ENCODE measurements around the gene APOH. TPM values are rescaled to one million over a fixed set of nuclear protein-coding genes. Genes with fewer than 3 reads are reported as not detected.

Gene APOH
- total and polyA plus RNA-seq, 2 of the 13 experiments (the other 11 are each of a cell fraction or from before 2014, with no cell fraction given) = 4,846 to 5,748 TPM

DNA sequence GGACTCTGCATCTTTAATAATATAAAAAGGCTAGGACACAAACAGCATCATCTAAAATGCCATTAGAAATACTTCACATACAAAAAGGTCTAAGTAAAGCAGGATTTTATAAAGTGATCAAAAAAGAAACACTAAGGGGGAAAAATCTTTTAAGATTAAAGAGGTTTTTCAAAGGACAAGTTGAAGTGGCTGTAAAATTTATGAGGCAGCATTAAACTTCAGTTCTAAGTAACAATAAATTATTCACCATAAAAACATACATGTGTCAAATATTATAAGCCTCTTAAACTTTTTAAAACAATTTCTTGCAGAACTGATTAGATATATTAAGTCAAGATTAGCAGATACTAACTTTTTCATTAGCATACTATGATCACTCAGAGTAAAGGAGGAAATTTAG lies 58.0 kb downstream of the APOH start:
- H3K36me3 ChIP-seq (replicated peaks in 1 of 2; ENCODE audit: control insufficient read depth in 1 of 2, insufficient read depth in 2 of 2, low read length in 2 of 2) = no peaks in the 10 kb centered on the region
- no peaks in the 10 kb centered on the region for H3K79me2 ChIP-seq (ENCODE audit: insufficient read depth, low read length)
- no peak overlapping the region for H3K4me2 ChIP-seq (ENCODE audit: low read depth, low read length)
- POLR2A ChIA-PET = no interaction called here
- no peak overlapping the region for H3K9ac ChIP-seq (ENCODE audit: insufficient read depth, low read depth, low read length)
- in situ Hi-C loops (cut with HindIII; ENCODE audit: extremely low pct_ligation_motif_present, low pct_unique_long_range_greater_than_20kb) = loop anchor here (25.0 kb wide), 2 partner anchors 634 to 784 kb away; no protein-coding TSS in a partner anchor
- H3K4me1 ChIP-seq (ENCODE audit: insufficient read depth, low read length) = no peaks in the 10 kb centered on the region
- no TSS peak for BruUV-seq (replicated peaks)
- H3K9me3 ChIP-seq (ENCODE audit: low read length) = no peaks in the 10 kb centered on the region
- DNase-seq (ENCODE audit: low spot score) (no peak), ATAC-seq (no peak), FAIRE-seq (no peak)
- H4K20me1 ChIP-seq (ENCODE audit: insufficient read depth, low read length) = no peaks in the 10 kb centered on the region
- no peaks in the 10 kb centered on the region for H3K27me3 ChIP-seq (ENCODE audit: control insufficient read depth in 1 of 2, insufficient read depth in 2 of 2, low read length in 2 of 2)
- intact Hi-C loops (cut with micrococcal nuclease; ENCODE audit: unreplicated experiment) = no loop called here
- no peak overlapping the region for H2AFZ ChIP-seq (ENCODE audit: low read length)
- no peak overlapping the region for H3K27ac ChIP-seq (ENCODE audit: extremely low read length, insufficient read depth, low read length)
- CTCF ChIA-PET (ENCODE audit: low intra/inter-chr PET ratio, low total read pairs) = no interaction called here
- no peak overlapping the region for H3K4me3 ChIP-seq (replicated peaks in 1 of 3; ENCODE audit: insufficient read depth in 1 of 3, low read depth in 2 of 3, low read length in 3 of 3)
- TF ChIP-seq, protein P1, sequence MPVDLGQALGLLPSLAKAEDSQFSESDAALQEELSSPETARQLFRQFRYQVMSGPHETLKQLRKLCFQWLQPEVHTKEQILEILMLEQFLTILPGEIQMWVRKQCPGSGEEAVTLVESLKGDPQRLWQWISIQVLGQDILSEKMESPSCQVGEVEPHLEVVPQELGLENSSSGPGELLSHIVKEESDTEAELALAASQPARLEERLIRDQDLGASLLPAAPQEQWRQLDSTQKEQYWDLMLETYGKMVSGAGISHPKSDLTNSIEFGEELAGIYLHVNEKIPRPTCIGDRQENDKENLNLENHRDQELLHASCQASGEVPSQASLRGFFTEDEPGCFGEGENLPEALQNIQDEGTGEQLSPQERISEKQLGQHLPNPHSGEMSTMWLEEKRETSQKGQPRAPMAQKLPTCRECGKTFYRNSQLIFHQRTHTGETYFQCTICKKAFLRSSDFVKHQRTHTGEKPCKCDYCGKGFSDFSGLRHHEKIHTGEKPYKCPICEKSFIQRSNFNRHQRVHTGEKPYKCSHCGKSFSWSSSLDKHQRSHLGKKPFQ (CRISPR knock-in tag; IDR thresholded peaks at IDR 0.05; ENCODE audit: insufficient replicate concordance) = no peak
- no peak for TF ChIP-seq REL (CRISPR knock-in tag; conservative IDR thresholded peaks at IDR 0.05)
- TF ChIP-seq, protein P2, sequence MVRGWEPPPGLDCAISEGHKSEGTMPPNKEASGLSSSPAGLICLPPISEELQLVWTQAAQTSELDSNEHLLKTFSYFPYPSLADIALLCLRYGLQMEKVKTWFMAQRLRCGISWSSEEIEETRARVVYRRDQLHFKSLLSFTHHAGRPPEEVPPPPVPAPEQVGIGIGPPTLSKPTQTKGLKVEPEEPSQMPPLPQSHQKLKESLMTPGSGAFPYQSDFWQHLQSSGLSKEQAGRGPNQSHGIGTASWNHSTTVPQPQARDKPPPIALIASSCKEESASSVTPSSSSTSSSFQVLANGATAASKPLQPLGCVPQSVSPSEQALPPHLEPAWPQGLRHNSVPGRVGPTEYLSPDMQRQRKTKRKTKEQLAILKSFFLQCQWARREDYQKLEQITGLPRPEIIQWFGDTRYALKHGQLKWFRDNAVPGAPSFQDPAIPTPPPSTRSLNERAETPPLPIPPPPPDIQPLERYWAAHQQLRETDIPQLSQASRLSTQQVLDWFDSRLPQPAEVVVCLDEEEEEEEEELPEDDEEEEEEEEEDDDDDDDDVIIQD (CRISPR knock-in tag; IDR thresholded peaks at IDR 0.05; ENCODE audit: low read depth) = no peak
- TF ChIP-seq TSC22D2 (CRISPR knock-in tag; IDR thresholded peaks at IDR 0.05; ENCODE audit: borderline replicate concordance) = no peak
- no peak for TF ChIP-seq JUN (CRISPR knock-in tag; IDR thresholded peaks at IDR 0.05)
- TF ChIP-seq MAFG (CRISPR knock-in tag; IDR thresholded peaks at IDR 0.05) = no peak
- TF ChIP-seq, protein P3, sequence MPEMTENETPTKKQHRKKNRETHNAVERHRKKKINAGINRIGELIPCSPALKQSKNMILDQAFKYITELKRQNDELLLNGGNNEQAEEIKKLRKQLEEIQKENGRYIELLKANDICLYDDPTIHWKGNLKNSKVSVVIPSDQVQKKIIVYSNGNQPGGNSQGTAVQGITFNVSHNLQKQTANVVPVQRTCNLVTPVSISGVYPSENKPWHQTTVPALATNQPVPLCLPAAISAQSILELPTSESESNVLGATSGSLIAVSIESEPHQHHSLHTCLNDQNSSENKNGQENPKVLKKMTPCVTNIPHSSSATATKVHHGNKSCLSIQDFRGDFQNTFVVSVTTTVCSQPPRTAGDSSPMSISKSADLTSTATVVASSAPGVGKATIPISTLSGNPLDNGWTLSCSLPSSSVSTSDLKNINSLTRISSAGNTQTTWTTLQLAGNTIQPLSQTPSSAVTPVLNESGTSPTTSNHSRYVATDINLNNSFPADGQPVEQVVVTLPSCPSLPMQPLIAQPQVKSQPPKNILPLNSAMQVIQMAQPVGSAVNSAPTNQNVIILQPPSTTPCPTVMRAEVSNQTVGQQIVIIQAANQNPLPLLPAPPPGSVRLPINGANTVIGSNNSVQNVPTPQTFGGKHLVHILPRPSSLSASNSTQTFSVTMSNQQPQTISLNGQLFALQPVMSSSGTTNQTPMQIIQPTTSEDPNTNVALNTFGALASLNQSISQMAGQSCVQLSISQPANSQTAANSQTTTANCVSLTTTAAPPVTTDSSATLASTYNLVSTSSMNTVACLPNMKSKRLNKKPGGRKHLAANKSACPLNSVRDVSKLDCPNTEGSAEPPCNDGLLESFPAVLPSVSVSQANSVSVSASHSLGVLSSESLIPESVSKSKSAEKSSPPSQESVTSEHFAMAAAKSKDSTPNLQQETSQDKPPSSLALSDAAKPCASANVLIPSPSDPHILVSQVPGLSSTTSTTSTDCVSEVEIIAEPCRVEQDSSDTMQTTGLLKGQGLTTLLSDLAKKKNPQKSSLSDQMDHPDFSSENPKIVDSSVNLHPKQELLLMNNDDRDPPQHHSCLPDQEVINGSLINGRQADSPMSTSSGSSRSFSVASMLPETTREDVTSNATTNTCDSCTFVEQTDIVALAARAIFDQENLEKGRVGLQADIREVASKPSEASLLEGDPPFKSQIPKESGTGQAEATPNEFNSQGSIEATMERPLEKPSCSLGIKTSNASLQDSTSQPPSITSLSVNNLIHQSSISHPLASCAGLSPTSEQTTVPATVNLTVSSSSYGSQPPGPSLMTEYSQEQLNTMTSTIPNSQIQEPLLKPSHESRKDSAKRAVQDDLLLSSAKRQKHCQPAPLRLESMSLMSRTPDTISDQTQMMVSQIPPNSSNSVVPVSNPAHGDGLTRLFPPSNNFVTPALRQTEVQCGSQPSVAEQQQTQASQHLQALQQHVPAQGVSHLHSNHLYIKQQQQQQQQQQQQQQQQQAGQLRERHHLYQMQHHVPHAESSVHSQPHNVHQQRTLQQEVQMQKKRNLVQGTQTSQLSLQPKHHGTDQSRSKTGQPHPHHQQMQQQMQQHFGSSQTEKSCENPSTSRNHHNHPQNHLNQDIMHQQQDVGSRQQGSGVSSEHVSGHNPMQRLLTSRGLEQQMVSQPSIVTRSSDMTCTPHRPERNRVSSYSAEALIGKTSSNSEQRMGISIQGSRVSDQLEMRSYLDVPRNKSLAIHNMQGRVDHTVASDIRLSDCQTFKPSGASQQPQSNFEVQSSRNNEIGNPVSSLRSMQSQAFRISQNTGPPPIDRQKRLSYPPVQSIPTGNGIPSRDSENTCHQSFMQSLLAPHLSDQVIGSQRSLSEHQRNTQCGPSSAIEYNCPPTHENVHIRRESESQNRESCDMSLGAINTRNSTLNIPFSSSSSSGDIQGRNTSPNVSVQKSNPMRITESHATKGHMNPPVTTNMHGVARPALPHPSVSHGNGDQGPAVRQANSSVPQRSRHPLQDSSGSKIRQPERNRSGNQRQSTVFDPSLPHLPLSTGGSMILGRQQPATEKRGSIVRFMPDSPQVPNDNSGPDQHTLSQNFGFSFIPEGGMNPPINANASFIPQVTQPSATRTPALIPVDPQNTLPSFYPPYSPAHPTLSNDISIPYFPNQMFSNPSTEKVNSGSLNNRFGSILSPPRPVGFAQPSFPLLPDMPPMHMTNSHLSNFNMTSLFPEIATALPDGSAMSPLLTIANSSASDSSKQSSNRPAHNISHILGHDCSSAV (CRISPR knock-in tag; IDR thresholded peaks at IDR 0.05; ENCODE audit: borderline replicate concordance) = no peak
- TF ChIP-seq KMT2A (CRISPR knock-in tag; IDR thresholded peaks at IDR 0.05) = no peak
- TF ChIP-seq, protein P4, sequence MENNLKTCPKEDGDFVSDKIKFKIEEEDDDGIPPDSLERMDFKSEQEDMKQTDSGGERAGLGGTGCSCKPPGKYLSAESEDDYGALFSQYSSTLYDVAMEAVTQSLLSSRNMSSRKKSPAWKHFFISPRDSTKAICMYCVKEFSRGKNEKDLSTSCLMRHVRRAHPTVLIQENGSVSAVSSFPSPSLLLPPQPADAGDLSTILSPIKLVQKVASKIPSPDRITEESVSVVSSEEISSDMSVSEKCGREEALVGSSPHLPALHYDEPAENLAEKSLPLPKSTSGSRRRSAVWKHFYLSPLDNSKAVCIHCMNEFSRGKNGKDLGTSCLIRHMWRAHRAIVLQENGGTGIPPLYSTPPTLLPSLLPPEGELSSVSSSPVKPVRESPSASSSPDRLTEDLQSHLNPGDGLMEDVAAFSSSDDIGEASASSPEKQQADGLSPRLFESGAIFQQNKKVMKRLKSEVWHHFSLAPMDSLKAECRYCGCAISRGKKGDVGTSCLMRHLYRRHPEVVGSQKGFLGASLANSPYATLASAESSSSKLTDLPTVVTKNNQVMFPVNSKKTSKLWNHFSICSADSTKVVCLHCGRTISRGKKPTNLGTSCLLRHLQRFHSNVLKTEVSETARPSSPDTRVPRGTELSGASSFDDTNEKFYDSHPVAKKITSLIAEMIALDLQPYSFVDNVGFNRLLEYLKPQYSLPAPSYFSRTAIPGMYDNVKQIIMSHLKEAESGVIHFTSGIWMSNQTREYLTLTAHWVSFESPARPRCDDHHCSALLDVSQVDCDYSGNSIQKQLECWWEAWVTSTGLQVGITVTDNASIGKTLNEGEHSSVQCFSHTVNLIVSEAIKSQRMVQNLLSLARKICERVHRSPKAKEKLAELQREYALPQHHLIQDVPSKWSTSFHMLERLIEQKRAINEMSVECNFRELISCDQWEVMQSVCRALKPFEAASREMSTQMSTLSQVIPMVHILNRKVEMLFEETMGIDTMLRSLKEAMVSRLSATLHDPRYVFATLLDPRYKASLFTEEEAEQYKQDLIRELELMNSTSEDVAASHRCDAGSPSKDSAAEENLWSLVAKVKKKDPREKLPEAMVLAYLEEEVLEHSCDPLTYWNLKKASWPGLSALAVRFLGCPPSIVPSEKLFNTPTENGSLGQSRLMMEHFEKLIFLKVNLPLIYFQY (CRISPR knock-in tag; IDR thresholded peaks at IDR 0.05; ENCODE audit: borderline replicate concordance) = no peak

Data from HepG2 (cell line).